H9 (cell line): Measurements from ENCODE around the gene HERC3. TPM values are rescaled to one million over a fixed set of nuclear protein-coding genes. Genes with fewer than 3 reads are reported as not detected.

Experiments used
- DNase-seq: peaks from one replicate; pipeline ENCODE4 v3.0.0-alpha.2; 2017
- H2AFZ ChIP-seq: one replicate; pipeline ENCODE4 v1.6.1; 2013; ENCODE audit warnings: mild to moderate bottlenecking, low read length, control low read depth, moderate library complexity
- H2AK5ac ChIP-seq: 2 replicates; pipeline ENCODE4 v1.6.1; 2013; ENCODE audit warnings: low read length, control low read depth, mixed read lengths; ENCODE audit not compliant: insufficient read length
- H2BK120ac ChIP-seq: one replicate; pipeline ENCODE4 v1.6.1; 2013; ENCODE audit warnings: low read depth, mild to moderate bottlenecking, low read length, control low read depth, inconsistent platforms; ENCODE audit not compliant: poor library complexity, severe bottlenecking
- H2BK12ac ChIP-seq: 2 replicates; pipeline ENCODE4 v1.6.1; 2013; ENCODE audit warnings: low read length, control low read depth, mixed read lengths, low read depth; ENCODE audit not compliant: insufficient read length
- H2BK15ac ChIP-seq: 2 replicates; pipeline ENCODE4 v1.6.1; 2013; ENCODE audit warnings: low read depth, low read length, control low read depth
- H2BK20ac ChIP-seq: one replicate; pipeline ENCODE4 v1.6.1; 2013; ENCODE audit warnings: low read depth, mild to moderate bottlenecking, low read length, control low read depth, inconsistent platforms; ENCODE audit not compliant: poor library complexity, severe bottlenecking
- H2BK5ac ChIP-seq: 2 replicates; pipeline ENCODE4 v1.6.1; 2013; ENCODE audit warnings: low read length, control low read depth, mixed read lengths; ENCODE audit not compliant: insufficient read length
- H3K14ac ChIP-seq: 2 replicates; pipeline ENCODE4 v1.6.1; 2013; ENCODE audit warnings: low read length, control low read depth; ENCODE audit not compliant: insufficient read depth
- H3K18ac ChIP-seq: 2 replicates; pipeline ENCODE4 v1.6.1; 2013; ENCODE audit warnings: low read depth, mild to moderate bottlenecking, mixed read lengths, low read length, control low read depth; ENCODE audit not compliant: insufficient read length
- H3K23ac ChIP-seq: 2 replicates; pipeline ENCODE4 v1.6.1; 2013; ENCODE audit warnings: low read length, control low read depth, mixed read lengths, low read depth; ENCODE audit not compliant: insufficient read length
- H3K23me2 ChIP-seq: 2 replicates; pipeline ENCODE4 v1.6.1; 2013; ENCODE audit warnings: low read depth, mild to moderate bottlenecking, mixed read lengths, low read length, control low read depth; ENCODE audit not compliant: insufficient read length, poor library complexity, severe bottlenecking
- H3K27ac ChIP-seq: 2 replicates; pipeline ENCODE4 v1.5.1; 2013; ENCODE audit warnings: low read length, control low read depth, mixed read lengths, low read depth; ENCODE audit not compliant: insufficient read length
- H3K27me3 ChIP-seq: 2 replicates; pipeline ENCODE4 v1.6.1; 2013; ENCODE audit warnings: low read length, control low read depth, inconsistent platforms; ENCODE audit not compliant: insufficient read depth
- H3K4ac ChIP-seq: 2 replicates; pipeline ENCODE4 v1.6.1; 2013; ENCODE audit warnings: low read depth, mild to moderate bottlenecking, control low read depth, inconsistent platforms, low read length, moderate library complexity
- H3K4me1 ChIP-seq: 2 replicates; pipeline ENCODE4 v1.6.1; 2013; ENCODE audit warnings: low read length, control low read depth, inconsistent platforms; ENCODE audit not compliant: insufficient read depth
- H3K4me2 ChIP-seq: 2 replicates; pipeline ENCODE4 v1.6.1; 2013; ENCODE audit warnings: low read length, control low read depth, mixed read lengths; ENCODE audit not compliant: insufficient read length, insufficient read depth
- H3K56ac ChIP-seq: 2 replicates; pipeline ENCODE4 v1.6.1; 2013; ENCODE audit warnings: low read depth, mild to moderate bottlenecking, mixed read lengths, low read length, control low read depth; ENCODE audit not compliant: insufficient read length
- H3K79me1 ChIP-seq: 2 replicates; pipeline ENCODE4 v1.6.1; 2013; ENCODE audit warnings: low read depth, mild to moderate bottlenecking, moderate library complexity, low read length, control low read depth, inconsistent platforms; ENCODE audit not compliant: insufficient read depth, poor library complexity, severe bottlenecking
- H3K79me2 ChIP-seq: 2 replicates; pipeline ENCODE4 v1.6.1; 2013; ENCODE audit warnings: low read length, control low read depth, inconsistent platforms; ENCODE audit not compliant: insufficient read depth
- H3K9ac ChIP-seq: 2 replicates; pipeline ENCODE4 v1.6.1; 2013; ENCODE audit warnings: low read length, control low read depth, mixed read lengths; ENCODE audit not compliant: insufficient read length; ENCODE audit errors: extremely low read depth
- H3K9me3 ChIP-seq: one replicate; pipeline ENCODE4 v1.6.1; 2013; ENCODE audit warnings: low read depth, low read length, inconsistent platforms; ENCODE audit not compliant: control insufficient read depth
- H3T11ph ChIP-seq: one replicate; pipeline ENCODE4 v1.6.1; 2013; ENCODE audit warnings: mild to moderate bottlenecking, low read length, control low read depth, inconsistent platforms
- H4K20me1 ChIP-seq: one replicate; pipeline ENCODE4 v1.6.1; 2013; ENCODE audit not compliant: control insufficient read depth, insufficient read length, insufficient read depth
- H4K5ac ChIP-seq: 2 replicates; pipeline ENCODE4 v1.6.1; 2013; ENCODE audit warnings: low read depth, mild to moderate bottlenecking, mixed read lengths, low read length, control low read depth; ENCODE audit not compliant: insufficient read length
- H4K8ac ChIP-seq: replicated peaks from 2 replicates; pipeline ENCODE4 v1.6.1; 2013; ENCODE audit warnings: low read length, control low read depth, mixed read lengths, low read depth; ENCODE audit not compliant: insufficient read length
- H4K91ac ChIP-seq: 2 replicates; pipeline ENCODE4 v1.6.1; 2013; ENCODE audit warnings: low read depth, mild to moderate bottlenecking, moderate library complexity, mixed read lengths, low read length, control low read depth; ENCODE audit not compliant: insufficient read length
- H3K27ac Mint-ChIP-seq, 3 experiments: 2 replicates in 2 of 3; 3 replicates in 1 of 3; pipeline ENCODE4 v1.8.0; 2020 to 2021; ENCODE audit warnings: mixed read lengths in 3 of 3, mild to moderate bottlenecking in 1 of 3, moderate library complexity in 1 of 3
- H3K27me3 Mint-ChIP-seq: 2 replicates; pipeline ENCODE4 v1.8.0; 2021; ENCODE audit warnings: low read depth, mild to moderate bottlenecking, moderate library complexity, mixed read lengths
- H3K36me3 Mint-ChIP-seq, 3 experiments: 2 replicates in 2 of 3; 3 replicates in 1 of 3; pipeline ENCODE4 v1.8.0; 2020 to 2021; ENCODE audit warnings: low read depth in 3 of 3, mixed read lengths in 3 of 3; ENCODE audit not compliant: insufficient read depth in 1 of 3
- H3K4me1 Mint-ChIP-seq, 2 experiments: 2 replicates each; pipeline ENCODE4 v1.8.0; 2020; ENCODE audit warnings: mixed read lengths in 2 of 2
- H3K4me3 Mint-ChIP-seq, 2 experiments: 2 replicates in 1 of 2; 3 replicates in 1 of 2; pipeline ENCODE4 v1.8.0; 2020 to 2021; ENCODE audit warnings: mild to moderate bottlenecking in 2 of 2, mixed read lengths in 2 of 2, moderate library complexity in 1 of 2
- H3K9me3 Mint-ChIP-seq, 2 experiments: 2 replicates in 1 of 2; 3 replicates in 1 of 2; pipeline ENCODE4 v1.8.0; 2020; ENCODE audit warnings: mild to moderate bottlenecking in 2 of 2, mixed read lengths in 2 of 2, moderate library complexity in 1 of 2
- CTCF ChIP-seq: fragments of 200-600 bp; sonication (generic); conservative IDR thresholded peaks from 3 replicates; pipeline ENCODE4 v1.8.0; 2021; ENCODE audit warnings: antibody characterized with exemption, mild to moderate bottlenecking
- WGBS: extraction: QIAGEN DNeasy Blood & Tissue Kit; methylation state at CpG from one replicate; pipeline ENCODE4 v1.1.7; 2013; ENCODE audit warnings: missing lambda C conversion rate, low lambda C conversion rate, mixed read lengths; ENCODE audit not compliant: insufficient read length; ENCODE audit errors: extremely low coverage; 5-methylcytosine and 5-hydroxymethylcytosine counted together
- total RNA-seq: library from RNA; stranded (reverse); gene quantifications from 2 replicates; pipeline ENCODE4 v1.2.1, GENCODE V29; 2021

The HERC3 gene
- total RNA-seq, 1 experiment from 2014 or later, result 2.9 TPM

GRCh38 chr4:88606832-88607231 lies 14.6 kb downstream of the HERC3 start:
- H3K36me3 Mint-ChIP-seq, result peaks cover 3 to 19% (median 13%) of the 10 kb centered on the region in 3 experiments; a peak in 6 of 7 replicates
- H2BK12ac ChIP-seq, result no peak overlapping the region
- no peak overlapping the region for H2AK5ac ChIP-seq
- no peak overlapping the region for H2AFZ ChIP-seq
- no peaks in the 10 kb centered on the region for H3K79me1 ChIP-seq
- no peak overlapping the region for H3K4me3 Mint-ChIP-seq
- H3K27ac Mint-ChIP-seq, result no peak overlapping the region
- H3K27me3 Mint-ChIP-seq, result peaks cover 4% of the 10 kb centered on the region; the same call in 1 of the 2 replicates
- no peak overlapping the region for H4K8ac ChIP-seq
- H3K4me1 Mint-ChIP-seq, result peaks cover 0 to 2% of the 10 kb centered on the region in 2 experiments; a peak in 1 of 4 replicates
- no peak overlapping the region for H3T11ph ChIP-seq
- no peak overlapping the region for H2BK15ac ChIP-seq
- H3K23ac ChIP-seq, result no peak overlapping the region
- H3K9me3 ChIP-seq, result no peaks in the 10 kb centered on the region
- no peak for TF ChIP-seq CTCF
- DNase-seq, result no peak
- WGBS, result no CpG with 5 or more reads among the region's 1 CpG
- no peak overlapping the region for H3K4ac ChIP-seq
- peaks cover 0 to 7% of the 10 kb centered on the region in 2 experiments; a peak in 3 of 5 replicates for H3K9me3 Mint-ChIP-seq
- H3K27me3 ChIP-seq, result no peaks in the 10 kb centered on the region
- no peak overlapping the region for H3K18ac ChIP-seq
- no peak overlapping the region for H2BK5ac ChIP-seq
- H3K4me2 ChIP-seq, result no peak overlapping the region
- no peak overlapping the region for H3K27ac ChIP-seq
- no peaks in the 10 kb centered on the region for H3K4me1 ChIP-seq
- H3K56ac ChIP-seq, result no peak overlapping the region
- no peak overlapping the region for H2BK20ac ChIP-seq
- H3K23me2 ChIP-seq, result no peaks in the 10 kb centered on the region
- H4K91ac ChIP-seq, result no peak overlapping the region
- no peak overlapping the region for H3K9ac ChIP-seq
- H4K20me1 ChIP-seq, result no peaks in the 10 kb centered on the region
- H3K14ac ChIP-seq, result no peak overlapping the region
- H3K79me2 ChIP-seq, result no peaks in the 10 kb centered on the region
- no peak overlapping the region for H4K5ac ChIP-seq
- H2BK120ac ChIP-seq, result no peak overlapping the region
